ENCODE results near the gene OR1K1.
"Not testable (repeated sequence)": the region's sequence is repeated elsewhere in the genome, so short reads cannot be mapped to it uniquely, and the experiment has no call there.

The OR1K1 gene

GRCh38 chr9:122800066-122801060 is at the start of gene OR1K1:
Gene OR1K1 (plus strand): TSS chr9:122800123. CDS start chr9:122800123, 0 bp downstream.
- no peak for DNase-seq

GRCh38 chr9:122754825-122755224 is 45.1 kb upstream of the OR1K1 start:
- DNase-seq = no peak

- no peak for DNase-seq
Measured at GRCh38 chr9:122767817-122768216, 32.1 kb upstream of the OR1K1 start.

GRCh38 chr9:122777052-122777451 is 22.9 kb upstream of the OR1K1 start:
- no peak for DNase-seq

- no peak for DNase-seq
Measured at GRCh38 chr9:122777935-122778627, 21.8 kb upstream of the OR1K1 start.

- no peak for DNase-seq
Measured at GRCh38 chr9:122779181-122779580, 20.7 kb upstream of the OR1K1 start.

- no peak for DNase-seq
Measured at GRCh38 chr9:122780026-122780425, 19.9 kb upstream of the OR1K1 start.

GRCh38 chr9:122781671-122782070 is 18.3 kb upstream of the OR1K1 start:
- DNase-seq = no peak

- no peak for DNase-seq
Measured at GRCh38 chr9:122785269-122785668, 14.7 kb upstream of the OR1K1 start.

- no peak for DNase-seq
Measured at GRCh38 chr9:122786338-122786737, 13.6 kb upstream of the OR1K1 start.

- no peak for DNase-seq
Measured at GRCh38 chr9:122788831-122789230, 11.1 kb upstream of the OR1K1 start, which contains the start of gene OR5C1. Gene OR5C1 (plus strand): TSS chr9:122788933. CDS start chr9:122788933, 0 bp downstream.

- no peak for DNase-seq
Measured at GRCh38 chr9:122789256-122790046, 10.5 kb upstream of the OR1K1 start.

- no peak for DNase-seq
Measured at GRCh38 chr9:122791872-122792669, 7.9 kb upstream of the OR1K1 start.

GRCh38 chr9:122797316-122798063 is 2.4 kb upstream of the OR1K1 start:
- DNase-seq = no peak

- DNase-seq = no peak
Measured at GRCh38 chr9:122806661-122807060, 6.7 kb downstream of the OR1K1 start.

GRCh38 chr9:122807271-122807900 is 7.5 kb downstream of the OR1K1 start:
- no peak for DNase-seq

- DNase-seq = no peak
Measured at GRCh38 chr9:122808141-122808540, 8.2 kb downstream of the OR1K1 start.

- not testable (repeated sequence) for DNase-seq
Measured at GRCh38 chr9:122809261-122809660, 9.3 kb downstream of the OR1K1 start.

GRCh38 chr9:122810306-122810946 is 10.5 kb downstream of the OR1K1 start:
- peak; percentile 60 for DNase-seq

- DNase-seq = no peak
Measured at GRCh38 chr9:122812736-122813135, 12.8 kb downstream of the OR1K1 start.
